PC-3 (cell line): ENCODE results near the gene EPB41L2. TPM values are rescaled to one million over a fixed set of nuclear protein-coding genes. Genes with fewer than 3 reads are reported as not detected.

ENCODE experiments used
- ATAC-seq: fragments of 200-7000 bp; cut with Tn5 transposase; 2 replicates; pipeline ENCODE4 v1.9.1; 2020; ENCODE audit warnings: mild to moderate bottlenecking, moderate library complexity
- BruUV-seq: library from RNA; stranded (reverse); fragments of 400-500 nt; replicated peaks from 2 replicates; lab custom pipeline; 2021; lab: Mats Ljungman, UMichigan
- CTCF ChIA-PET: fragments of 300-600 bp; sonication (Branson Sonifier 250); formaldehyde crosslinking; loops from one replicate; lab custom pipeline; 2022; ENCODE audit warnings: antibody characterized with exemption; lab: Charles Lee
- POLR2A ChIA-PET: fragments of 300-600 bp; sonication (Branson Sonifier 250); formaldehyde crosslinking; loops from one replicate; lab custom pipeline; 2022; ENCODE audit warnings: antibody characterized with exemption; ENCODE audit not compliant: unreplicated experiment; lab: Charles Lee
- DNase-seq: peaks from one replicate; pipeline ENCODE4 v3.0.0-alpha.2; 2015
- H2AFZ ChIP-seq: fragments of 300-600 bp; sonication (generic); 2 replicates; pipeline ENCODE4 v1.6.0; 2016; ENCODE audit warnings: antibody characterized with exemption, low read length
- H3F3A ChIP-seq: fragments of 300-600 bp; sonication (generic); one replicate; pipeline ENCODE4 v1.6.0; 2017; ENCODE audit warnings: antibody characterized with exemption, low read length, control low read depth, mild to moderate bottlenecking; ENCODE audit not compliant: unreplicated experiment
- H3K27ac ChIP-seq: fragments of 300-600 bp; sonication (generic); 2 replicates; pipeline ENCODE4 v1.5.1; 2016; ENCODE audit warnings: mild to moderate bottlenecking, low read length
- H3K27me3 ChIP-seq: fragments of 300-600 bp; sonication (generic); 2 replicates; pipeline ENCODE4 v1.6.1; 2016; ENCODE audit warnings: low read length, mixed read lengths
- H3K36me3 ChIP-seq: fragments of 300-600 bp; sonication (generic); 2 replicates; pipeline ENCODE4 v1.6.1; 2016; ENCODE audit warnings: low read depth, mixed run types, low read length, mixed read lengths
- H3K4me1 ChIP-seq: fragments of 300-600 bp; sonication (generic); 2 replicates; pipeline ENCODE4 v1.5.1; 2016; ENCODE audit warnings: low read length; ENCODE audit not compliant: insufficient read depth
- H3K4me2 ChIP-seq: fragments of 300-600 bp; sonication (generic); 2 replicates; pipeline ENCODE4 v1.6.0; 2016; ENCODE audit warnings: low read length
- H3K4me3 ChIP-seq: fragments of 300-600 bp; sonication (generic); 2 replicates; pipeline ENCODE4 v1.5.1; 2016; ENCODE audit warnings: mild to moderate bottlenecking, low read length, mixed read lengths
- H3K79me2 ChIP-seq: fragments of 300-600 bp; sonication (generic); 2 replicates; pipeline ENCODE4 v1.6.1; 2017; ENCODE audit warnings: low read length, mixed read lengths
- H3K9ac ChIP-seq: fragments of 300-600 bp; sonication (generic); 2 replicates; pipeline ENCODE4 v1.6.0; 2016; ENCODE audit warnings: mild to moderate bottlenecking, low read length
- H3K9me2 ChIP-seq: fragments of 300-600 bp; sonication (generic); replicated peaks from 2 replicates; pipeline ENCODE4 v1.6.1; 2016; ENCODE audit warnings: mixed run types, low read length, mixed read lengths
- H3K9me3 ChIP-seq: fragments of 300-600 bp; sonication (generic); 2 replicates; pipeline ENCODE4 v1.6.1; 2016; ENCODE audit warnings: low read length, mixed read lengths
- H4K20me1 ChIP-seq: fragments of 300-600 bp; sonication (generic); 2 replicates; pipeline ENCODE4 v1.6.1; 2016; ENCODE audit warnings: low read length, mixed read lengths
- CTCF ChIP-seq: fragments of 300-600 bp; sonication (generic); conservative IDR thresholded peaks from 2 replicates; pipeline ENCODE4 v1.5.1; 2017; ENCODE audit warnings: antibody characterized with exemption, low read depth, mild to moderate bottlenecking, low read length
- EZH2 ChIP-seq: fragments of 300-600 bp; sonication (generic); IDR thresholded peaks from one replicate; pipeline ENCODE4 v1.6.1; 2017; ENCODE audit warnings: antibody characterized with exemption, mild to moderate bottlenecking, low read length; ENCODE audit not compliant: unreplicated experiment
- EZH2phosphoT487 ChIP-seq: fragments of 300-600 bp; sonication (generic); IDR thresholded peaks from 2 replicates; pipeline ENCODE4 v1.6.1; 2018; ENCODE audit warnings: mild to moderate bottlenecking, antibody characterized with exemption, low read length, borderline replicate concordance
- intact Hi-C: fragments of 100-400 bp; cut with micrococcal nuclease; formaldehyde crosslinking; loops from 2 replicates; pipeline ENCODE4 v1.9.0; 2023
- total RNA-seq: library from RNA; depleted of rRNA; stranded (reverse); fragments of >200 nt; gene quantifications from 2 replicates; pipeline ENCODE4 v1.2.3, GENCODE V29; 2014

The EPB41L2 gene
- total RNA-seq, 1 experiment from 2014 or later = 26.9 TPM

- BruUV-seq = no TSS peak
- Histone ChIP-seq H3K27me3 (no peaks in the 10 kb centered on the region), H4K20me1 (no peaks in the 10 kb centered on the region), H3K9me2 (no peaks in the 10 kb centered on the region), H2AFZ (no peak overlapping the region), H3K36me3 (no peaks in the 10 kb centered on the region), H3F3A (no peaks in the 10 kb centered on the region), H3K4me1 (no peaks in the 10 kb centered on the region), H3K27ac (no peak overlapping the region), H3K79me2 (peaks cover 36% of the 10 kb centered on the region), H3K4me3 (no peak overlapping the region), H3K9ac (no peak overlapping the region), H3K4me2 (no peak overlapping the region), H3K9me3 (no peaks in the 10 kb centered on the region)
- ATAC-seq (no peak), DNase-seq (no peak)
- TF ChIP-seq EZH2phosphoT487 = no peak
- no peak for TF ChIP-seq CTCF
- no peak for TF ChIP-seq EZH2
- POLR2A ChIA-PET = no interaction called here
- CTCF ChIA-PET = no interaction called here
- intact Hi-C loops = no loop called here
These were observed 80.0 kb downstream of the EPB41L2 start for GRCh38 chr6:130982941-130983456.

GRCh38 chr6:130982135-130982534, 80.9 kb downstream of the EPB41L2 start:
- Histone ChIP-seq H3K36me3 (no peaks in the 10 kb centered on the region), H3K4me1 (no peaks in the 10 kb centered on the region), H2AFZ (no peak overlapping the region), H3K27me3 (no peaks in the 10 kb centered on the region), H3K4me2 (no peak overlapping the region), H3K9me3 (no peaks in the 10 kb centered on the region), H3K9ac (no peak overlapping the region), H4K20me1 (no peaks in the 10 kb centered on the region), H3F3A (no peaks in the 10 kb centered on the region), H3K79me2 (peaks cover 36% of the 10 kb centered on the region), H3K4me3 (no peak overlapping the region), H3K27ac (no peak overlapping the region), H3K9me2 (no peaks in the 10 kb centered on the region)
- TF ChIP-seq EZH2 (no peak), CTCF (no peak), EZH2phosphoT487 (no peak)
- intact Hi-C loops = no loop called here
- no TSS peak for BruUV-seq
- no peak for DNase-seq
- no peak for ATAC-seq
- POLR2A ChIA-PET = interaction anchor here (0.6 kb wide), 1 partner anchor 1234 kb away, joined by 5 read pairs; no protein-coding TSS in a partner anchor
- CTCF ChIA-PET = no interaction called here

- Histone ChIP-seq H3K4me2 (no peak overlapping the region), H4K20me1 (no peaks in the 10 kb centered on the region), H3K4me1 (no peaks in the 10 kb centered on the region), H3K9ac (no peak overlapping the region), H3K36me3 (no peaks in the 10 kb centered on the region), H3K9me2 (no peaks in the 10 kb centered on the region), H3K27ac (no peak overlapping the region), H3K27me3 (no peaks in the 10 kb centered on the region), H3K79me2 (peaks cover 40% of the 10 kb centered on the region), H3K4me3 (no peak overlapping the region), H3F3A (no peaks in the 10 kb centered on the region), H2AFZ (no peak overlapping the region), H3K9me3 (no peaks in the 10 kb centered on the region)
- no peak for TF ChIP-seq EZH2
- no peak for TF ChIP-seq EZH2phosphoT487
- TF ChIP-seq CTCF = no peak
- ChIA-PET CTCF (no interaction called here), POLR2A (no interaction called here)
- no peak for DNase-seq
- intact Hi-C loops = no loop called here
- no TSS peak for BruUV-seq
- no peak for ATAC-seq
These were observed 81.6 kb downstream of the EPB41L2 start for GRCh38 chr6:130981409-130981808.
